COLO668 (cell line): Measurements from ENCODE around the gene ATP1A4.
"Not testable (repeated sequence)": the region's sequence is repeated elsewhere in the genome, so short reads cannot be mapped to it uniquely, and the experiment has no call there.

Experiments used
- DNase-seq: peaks from one replicate; lab custom pipeline; 2025; ENCODE audit not compliant: unreplicated experiment; lab: John Stamatoyannopoulos, UW

ATP1A4 gene

GRCh38 chr1:160151303-160151702 is at the start of gene ATP1A4:
Gene ATP1A4 (plus strand): TSS chr1:160151603. CDS start chr1:160152041, 438 bp downstream.
- DNase-seq, result no peak

- DNase-seq, result no peak
Measured at GRCh38 chr1:160101717-160102522, 49.5 kb upstream of the ATP1A4 start.

- DNase-seq, result no peak
Measured at GRCh38 chr1:160103658-160104408, 47.6 kb upstream of the ATP1A4 start.

- DNase-seq, result no peak
Measured at GRCh38 chr1:160104486-160104885, 46.9 kb upstream of the ATP1A4 start.

- no peak for DNase-seq
Measured at GRCh38 chr1:160105155-160105554, 46.2 kb upstream of the ATP1A4 start.

- DNase-seq, result no peak
Measured at GRCh38 chr1:160107512-160107911, 43.9 kb upstream of the ATP1A4 start.

- DNase-seq, result no peak
Measured at GRCh38 chr1:160108888-160109662, 42.3 kb upstream of the ATP1A4 start.

GRCh38 chr1:160109686-160110085 is 41.7 kb upstream of the ATP1A4 start:
- DNase-seq, result no peak

- DNase-seq, result not testable (repeated sequence)
Measured at GRCh38 chr1:160111462-160111861, 39.9 kb upstream of the ATP1A4 start.

- DNase-seq, result no peak
Measured at GRCh38 chr1:160112357-160112756, 39.0 kb upstream of the ATP1A4 start.

GRCh38 chr1:160113407-160113806 is 38.0 kb upstream of the ATP1A4 start:
- no peak for DNase-seq

- no peak for DNase-seq
Measured at GRCh38 chr1:160114085-160114484, 37.3 kb upstream of the ATP1A4 start.

GRCh38 chr1:160115545-160116282 is 35.7 kb upstream of the ATP1A4 start, which contains the start of gene ATP1A2:
Gene ATP1A2 (plus strand): TSS chr1:160115759. CDS start chr1:160115862, 103 bp downstream.
- DNase-seq, result no peak

- DNase-seq, result no peak
Measured at GRCh38 chr1:160116283-160117147, 34.9 kb upstream of the ATP1A4 start.

- DNase-seq, result no peak
Measured at GRCh38 chr1:160117300-160117699, 34.1 kb upstream of the ATP1A4 start.

GRCh38 chr1:160117709-160118183 is 33.7 kb upstream of the ATP1A4 start:
- DNase-seq, result no peak

- DNase-seq, result no peak
Measured at GRCh38 chr1:160118928-160119327, 32.5 kb upstream of the ATP1A4 start.

- DNase-seq, result no peak
Measured at GRCh38 chr1:160120797-160121196, 30.6 kb upstream of the ATP1A4 start.

GRCh38 chr1:160121388-160121787 is 30.0 kb upstream of the ATP1A4 start:
- DNase-seq, result no peak
